ENCODE results near the gene SP100.

SP100 gene

DNA sequence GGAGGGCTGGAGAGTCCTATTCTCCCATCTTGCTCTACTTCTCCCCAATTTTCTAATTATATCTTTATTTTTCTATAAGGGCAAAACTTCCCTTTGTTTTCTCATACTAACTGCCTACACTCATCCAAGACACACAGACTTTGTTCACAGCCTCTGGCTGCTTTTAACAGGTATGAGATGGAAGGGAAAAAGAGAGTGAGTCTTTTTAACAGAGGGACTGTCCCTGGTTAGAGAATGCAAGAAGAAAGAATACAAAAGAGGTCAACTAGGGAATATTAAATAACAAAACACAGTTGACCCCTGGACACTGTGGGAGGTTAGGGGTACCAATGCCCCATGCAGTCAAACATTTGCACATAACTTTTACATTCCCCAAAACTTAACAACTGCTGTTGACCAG is 41.8 kb downstream of the SP100 start:
- ChIA-PET POLR2A (no interaction called here), CTCF (no interaction called here)

DNA sequence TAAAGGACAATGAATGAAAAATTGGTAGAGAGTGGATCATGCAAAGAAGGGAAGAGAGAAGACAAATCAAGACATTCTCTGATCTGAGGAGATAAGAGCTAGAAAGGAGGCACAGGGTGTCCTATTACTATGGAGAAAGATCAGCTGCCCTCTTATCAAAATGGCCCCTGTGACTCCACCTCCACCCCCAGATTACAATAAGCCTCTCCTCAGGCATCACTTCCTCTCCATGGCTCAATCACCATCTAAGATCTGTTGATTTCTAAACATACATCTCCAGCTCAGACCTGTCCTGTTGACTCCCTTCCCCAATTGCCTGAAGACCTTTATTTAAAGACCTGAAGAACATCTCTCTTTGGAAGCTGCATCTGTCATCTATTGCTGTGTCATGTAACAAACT is 43.2 kb downstream of the SP100 start:
- ChIA-PET POLR2A (no interaction called here), CTCF (no interaction called here)
- no peak for TF ChIP-seq ZNF785 (tag by site-specific recombination; IDR thresholded peaks at IDR 0.05)
- TF ChIP-seq, protein P1, sequence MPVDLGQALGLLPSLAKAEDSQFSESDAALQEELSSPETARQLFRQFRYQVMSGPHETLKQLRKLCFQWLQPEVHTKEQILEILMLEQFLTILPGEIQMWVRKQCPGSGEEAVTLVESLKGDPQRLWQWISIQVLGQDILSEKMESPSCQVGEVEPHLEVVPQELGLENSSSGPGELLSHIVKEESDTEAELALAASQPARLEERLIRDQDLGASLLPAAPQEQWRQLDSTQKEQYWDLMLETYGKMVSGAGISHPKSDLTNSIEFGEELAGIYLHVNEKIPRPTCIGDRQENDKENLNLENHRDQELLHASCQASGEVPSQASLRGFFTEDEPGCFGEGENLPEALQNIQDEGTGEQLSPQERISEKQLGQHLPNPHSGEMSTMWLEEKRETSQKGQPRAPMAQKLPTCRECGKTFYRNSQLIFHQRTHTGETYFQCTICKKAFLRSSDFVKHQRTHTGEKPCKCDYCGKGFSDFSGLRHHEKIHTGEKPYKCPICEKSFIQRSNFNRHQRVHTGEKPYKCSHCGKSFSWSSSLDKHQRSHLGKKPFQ (tag by site-specific recombination; IDR thresholded peaks at IDR 0.05): no peak
- no peak for TF ChIP-seq ZNF221 (tag by site-specific recombination; IDR thresholded peaks at IDR 0.05; ENCODE audit: borderline replicate concordance)
- Histone ChIP-seq H3K4me3 (ENCODE audit: low read depth, low read length) (no peak overlapping the region), H3K27ac (ENCODE audit: extremely low read depth, low read depth, low read length) (no peak overlapping the region), H3K9me3 (ENCODE audit: control insufficient read depth, insufficient read depth, low read depth, low read length) (no peaks in the 10 kb centered on the region), H3K36me3 (ENCODE audit: control insufficient read depth in 2 of 2, insufficient read depth in 1 of 2, low read length in 2 of 2) (peaks cover 0 to 14% of the 10 kb centered on the region in 2 experiments; a peak in 1 of 3 replicates), H3K4me1 (ENCODE audit: control insufficient read depth, insufficient read depth, low read length) (no peaks in the 10 kb centered on the region)

More for the DNA sequence above, 41.8 kb downstream of the SP100 start:
- H3K9me3 ChIP-seq (ENCODE audit: control insufficient read depth, insufficient read depth, low read depth, low read length): no peaks in the 10 kb centered on the region
- H3K4me3 ChIP-seq (ENCODE audit: low read depth, low read length): no peak overlapping the region
- no peak overlapping the region for H3K27ac ChIP-seq (ENCODE audit: extremely low read depth, low read depth, low read length)
- H3K4me1 ChIP-seq (ENCODE audit: control insufficient read depth, insufficient read depth, low read length): no peaks in the 10 kb centered on the region
- TF ChIP-seq, protein P2, sequence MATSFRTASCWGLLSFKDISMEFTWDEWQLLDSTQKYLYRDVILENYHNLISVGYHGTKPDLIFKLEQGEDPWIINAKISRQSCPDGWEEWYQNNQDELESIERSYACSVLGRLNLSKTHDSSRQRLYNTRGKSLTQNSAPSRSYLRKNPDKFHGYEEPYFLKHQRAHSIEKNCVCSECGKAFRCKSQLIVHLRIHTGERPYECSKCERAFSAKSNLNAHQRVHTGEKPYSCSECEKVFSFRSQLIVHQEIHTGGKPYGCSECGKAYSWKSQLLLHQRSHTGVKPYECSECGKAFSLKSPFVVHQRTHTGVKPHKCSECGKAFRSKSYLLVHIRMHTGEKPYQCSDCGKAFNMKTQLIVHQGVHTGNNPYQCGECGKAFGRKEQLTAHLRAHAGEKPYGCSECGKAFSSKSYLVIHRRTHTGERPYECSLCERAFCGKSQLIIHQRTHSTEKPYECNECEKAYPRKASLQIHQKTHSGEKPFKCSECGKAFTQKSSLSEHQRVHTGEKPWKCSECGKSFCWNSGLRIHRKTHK (tag by site-specific recombination; IDR thresholded peaks at IDR 0.05): no peak
- TF ChIP-seq, protein P3, sequence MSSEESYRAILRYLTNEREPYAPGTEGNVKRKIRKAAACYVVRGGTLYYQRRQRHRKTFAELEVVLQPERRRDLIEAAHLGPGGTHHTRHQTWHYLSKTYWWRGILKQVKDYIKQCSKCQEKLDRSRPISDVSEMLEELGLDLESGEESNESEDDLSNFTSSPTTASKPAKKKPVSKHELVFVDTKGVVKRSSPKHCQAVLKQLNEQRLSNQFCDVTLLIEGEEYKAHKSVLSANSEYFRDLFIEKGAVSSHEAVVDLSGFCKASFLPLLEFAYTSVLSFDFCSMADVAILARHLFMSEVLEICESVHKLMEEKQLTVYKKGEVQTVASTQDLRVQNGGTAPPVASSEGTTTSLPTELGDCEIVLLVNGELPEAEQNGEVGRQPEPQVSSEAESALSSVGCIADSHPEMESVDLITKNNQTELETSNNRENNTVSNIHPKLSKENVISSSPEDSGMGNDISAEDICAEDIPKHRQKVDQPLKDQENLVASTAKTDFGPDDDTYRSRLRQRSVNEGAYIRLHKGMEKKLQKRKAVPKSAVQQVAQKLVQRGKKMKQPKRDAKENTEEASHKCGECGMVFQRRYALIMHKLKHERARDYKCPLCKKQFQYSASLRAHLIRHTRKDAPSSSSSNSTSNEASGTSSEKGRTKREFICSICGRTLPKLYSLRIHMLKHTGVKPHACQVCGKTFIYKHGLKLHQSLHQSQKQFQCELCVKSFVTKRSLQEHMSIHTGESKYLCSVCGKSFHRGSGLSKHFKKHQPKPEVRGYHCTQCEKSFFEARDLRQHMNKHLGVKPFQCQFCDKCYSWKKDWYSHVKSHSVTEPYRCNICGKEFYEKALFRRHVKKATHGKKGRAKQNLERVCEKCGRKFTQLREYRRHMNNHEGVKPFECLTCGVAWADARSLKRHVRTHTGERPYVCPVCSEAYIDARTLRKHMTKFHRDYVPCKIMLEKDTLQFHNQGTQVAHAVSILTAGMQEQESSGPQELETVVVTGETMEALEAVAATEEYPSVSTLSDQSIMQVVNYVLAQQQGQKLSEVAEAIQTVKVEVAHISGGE (tag by site-specific recombination; conservative IDR thresholded peaks at IDR 0.05; ENCODE audit: low read depth): no peak
- TF ChIP-seq GLIS2 (tag by site-specific recombination; IDR thresholded peaks at IDR 0.05): no peak
- peaks cover 0 to 12% of the 10 kb centered on the region in 2 experiments; a peak in 1 of 3 replicates for H3K36me3 ChIP-seq (ENCODE audit: control insufficient read depth in 2 of 2, insufficient read depth in 1 of 2, low read length in 2 of 2)

DNA sequence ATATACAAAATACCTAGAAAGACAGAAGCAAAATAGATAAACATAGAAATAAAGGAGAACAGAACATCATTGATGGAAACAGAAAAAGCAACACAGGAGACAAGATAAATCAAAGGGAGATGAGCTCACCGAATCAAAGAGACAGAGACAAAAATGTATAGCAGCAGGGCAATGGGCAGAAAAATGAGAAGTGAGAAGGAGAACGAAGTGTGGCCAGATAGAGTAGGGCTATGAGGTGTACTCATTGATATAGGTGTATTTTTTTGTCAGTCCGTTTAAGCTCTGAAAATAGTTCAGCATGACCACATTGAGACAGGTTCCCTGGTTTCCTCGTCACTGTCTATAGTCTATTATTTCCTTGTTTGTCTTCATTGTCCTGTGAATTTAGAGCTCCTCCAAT is 55.1 kb downstream of the SP100 start:
- CTCF ChIA-PET: interaction anchor here (1.0 kb wide), 1 partner anchor 67 kb away, joined by 3 read pairs; no protein-coding TSS in a partner anchor
- TF ChIP-seq ZNF677 (tag by site-specific recombination; IDR thresholded peaks at IDR 0.05) (no peak), ZNF223 (tag by site-specific recombination; IDR thresholded peaks at IDR 0.05) (no peak), ZNF24 (tag by site-specific recombination; IDR thresholded peaks at IDR 0.05) (no peak), ZNF561 (tag by site-specific recombination; IDR thresholded peaks at IDR 0.05; ENCODE audit: borderline replicate concordance) (no peak), ZNF133 (tag by site-specific recombination; IDR thresholded peaks at IDR 0.05) (no peak)
- TF ChIP-seq, protein P4, sequence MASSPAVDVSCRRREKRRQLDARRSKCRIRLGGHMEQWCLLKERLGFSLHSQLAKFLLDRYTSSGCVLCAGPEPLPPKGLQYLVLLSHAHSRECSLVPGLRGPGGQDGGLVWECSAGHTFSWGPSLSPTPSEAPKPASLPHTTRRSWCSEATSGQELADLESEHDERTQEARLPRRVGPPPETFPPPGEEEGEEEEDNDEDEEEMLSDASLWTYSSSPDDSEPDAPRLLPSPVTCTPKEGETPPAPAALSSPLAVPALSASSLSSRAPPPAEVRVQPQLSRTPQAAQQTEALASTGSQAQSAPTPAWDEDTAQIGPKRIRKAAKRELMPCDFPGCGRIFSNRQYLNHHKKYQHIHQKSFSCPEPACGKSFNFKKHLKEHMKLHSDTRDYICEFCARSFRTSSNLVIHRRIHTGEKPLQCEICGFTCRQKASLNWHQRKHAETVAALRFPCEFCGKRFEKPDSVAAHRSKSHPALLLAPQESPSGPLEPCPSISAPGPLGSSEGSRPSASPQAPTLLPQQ (tag by site-specific recombination; IDR thresholded peaks at IDR 0.05): no peak
- TF ChIP-seq, protein P5, sequence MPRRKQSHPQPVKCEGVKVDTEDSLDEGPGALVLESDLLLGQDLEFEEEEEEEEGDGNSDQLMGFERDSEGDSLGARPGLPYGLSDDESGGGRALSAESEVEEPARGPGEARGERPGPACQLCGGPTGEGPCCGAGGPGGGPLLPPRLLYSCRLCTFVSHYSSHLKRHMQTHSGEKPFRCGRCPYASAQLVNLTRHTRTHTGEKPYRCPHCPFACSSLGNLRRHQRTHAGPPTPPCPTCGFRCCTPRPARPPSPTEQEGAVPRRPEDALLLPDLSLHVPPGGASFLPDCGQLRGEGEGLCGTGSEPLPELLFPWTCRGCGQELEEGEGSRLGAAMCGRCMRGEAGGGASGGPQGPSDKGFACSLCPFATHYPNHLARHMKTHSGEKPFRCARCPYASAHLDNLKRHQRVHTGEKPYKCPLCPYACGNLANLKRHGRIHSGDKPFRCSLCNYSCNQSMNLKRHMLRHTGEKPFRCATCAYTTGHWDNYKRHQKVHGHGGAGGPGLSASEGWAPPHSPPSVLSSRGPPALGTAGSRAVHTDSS (tag by site-specific recombination; IDR thresholded peaks at IDR 0.05): no peak
- TF ChIP-seq, protein P6, sequence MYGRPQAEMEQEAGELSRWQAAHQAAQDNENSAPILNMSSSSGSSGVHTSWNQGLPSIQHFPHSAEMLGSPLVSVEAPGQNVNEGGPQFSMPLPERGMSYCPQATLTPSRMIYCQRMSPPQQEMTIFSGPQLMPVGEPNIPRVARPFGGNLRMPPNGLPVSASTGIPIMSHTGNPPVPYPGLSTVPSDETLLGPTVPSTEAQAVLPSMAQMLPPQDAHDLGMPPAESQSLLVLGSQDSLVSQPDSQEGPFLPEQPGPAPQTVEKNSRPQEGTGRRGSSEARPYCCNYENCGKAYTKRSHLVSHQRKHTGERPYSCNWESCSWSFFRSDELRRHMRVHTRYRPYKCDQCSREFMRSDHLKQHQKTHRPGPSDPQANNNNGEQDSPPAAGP (tag by site-specific recombination; IDR thresholded peaks at IDR 0.05): no peak
- TF ChIP-seq, protein P7, sequence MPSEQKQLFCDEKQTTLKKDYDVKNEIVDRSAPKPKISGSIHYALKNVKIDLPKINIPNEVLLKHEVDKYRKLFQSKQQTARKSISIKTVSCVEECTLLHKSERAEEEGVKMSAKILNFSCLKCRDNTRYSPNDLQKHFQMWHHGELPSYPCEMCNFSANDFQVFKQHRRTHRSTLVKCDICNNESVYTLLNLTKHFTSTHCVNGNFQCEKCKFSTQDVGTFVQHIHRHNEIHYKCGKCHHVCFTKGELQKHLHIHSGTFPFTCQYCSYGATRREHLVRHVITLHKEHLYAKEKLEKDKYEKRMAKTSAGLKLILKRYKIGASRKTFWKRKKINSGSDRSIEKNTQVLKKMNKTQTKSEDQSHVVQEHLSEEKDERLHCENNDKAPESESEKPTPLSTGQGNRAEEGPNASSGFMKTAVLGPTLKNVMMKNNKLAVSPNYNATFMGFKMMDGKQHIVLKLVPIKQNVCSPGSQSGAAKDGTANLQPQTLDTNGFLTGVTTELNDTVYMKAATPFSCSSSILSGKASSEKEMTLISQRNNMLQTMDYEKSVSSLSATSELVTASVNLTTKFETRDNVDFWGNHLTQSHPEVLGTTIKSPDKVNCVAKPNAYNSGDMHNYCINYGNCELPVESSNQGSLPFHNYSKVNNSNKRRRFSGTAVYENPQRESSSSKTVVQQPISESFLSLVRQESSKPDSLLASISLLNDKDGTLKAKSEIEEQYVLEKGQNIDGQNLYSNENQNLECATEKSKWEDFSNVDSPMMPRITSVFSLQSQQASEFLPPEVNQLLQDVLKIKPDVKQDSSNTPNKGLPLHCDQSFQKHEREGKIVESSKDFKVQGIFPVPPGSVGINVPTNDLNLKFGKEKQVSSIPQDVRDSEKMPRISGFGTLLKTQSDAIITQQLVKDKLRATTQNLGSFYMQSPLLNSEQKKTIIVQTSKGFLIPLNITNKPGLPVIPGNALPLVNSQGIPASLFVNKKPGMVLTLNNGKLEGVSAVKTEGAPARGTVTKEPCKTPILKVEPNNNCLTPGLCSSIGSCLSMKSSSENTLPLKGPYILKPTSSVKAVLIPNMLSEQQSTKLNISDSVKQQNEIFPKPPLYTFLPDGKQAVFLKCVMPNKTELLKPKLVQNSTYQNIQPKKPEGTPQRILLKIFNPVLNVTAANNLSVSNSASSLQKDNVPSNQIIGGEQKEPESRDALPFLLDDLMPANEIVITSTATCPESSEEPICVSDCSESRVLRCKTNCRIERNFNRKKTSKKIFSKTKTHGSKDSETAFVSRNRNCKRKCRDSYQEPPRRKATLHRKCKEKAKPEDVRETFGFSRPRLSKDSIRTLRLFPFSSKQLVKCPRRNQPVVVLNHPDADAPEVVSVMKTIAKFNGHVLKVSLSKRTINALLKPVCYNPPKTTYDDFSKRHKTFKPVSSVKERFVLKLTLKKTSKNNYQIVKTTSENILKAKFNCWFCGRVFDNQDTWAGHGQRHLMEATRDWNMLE (tag by site-specific recombination; conservative IDR thresholded peaks at IDR 0.05; ENCODE audit: low read depth): no peak

More for the DNA sequence above, 55.1 kb downstream of the SP100 start:
- Histone ChIP-seq H3K9me3 (ENCODE audit: control insufficient read depth, insufficient read depth, low read depth, low read length) (no peaks in the 10 kb centered on the region), H3K27ac (ENCODE audit: extremely low read depth, low read depth, low read length) (no peak overlapping the region), H3K36me3 (ENCODE audit: control insufficient read depth in 2 of 2, insufficient read depth in 1 of 2, low read length in 2 of 2) (peaks cover 0 to 13% of the 10 kb centered on the region in 2 experiments; a peak in 1 of 3 replicates), H3K4me3 (ENCODE audit: low read depth, low read length) (no peak overlapping the region), H3K4me1 (ENCODE audit: control insufficient read depth, insufficient read depth, low read length) (no peaks in the 10 kb centered on the region)
- POLR2A ChIA-PET: no interaction called here

Data from HEK293 (cell line).